Progenitor cell of endocrine pancreas (in vitro differentiated cells): ENCODE data around the gene SLC1A1. TPM values are rescaled to one million over a fixed set of nuclear protein-coding genes. Genes with fewer than 3 reads are reported as not detected.

Experiments
- DNase-seq: peaks from one replicate; pipeline ENCODE4 v3.0.0; 2021; ENCODE audit warnings: low spot score; ENCODE audit not compliant: unreplicated experiment
- H3K27ac Mint-ChIP-seq: 2 replicates; pipeline ENCODE4 v1.8.0; 2021; ENCODE audit warnings: mild to moderate bottlenecking, moderate library complexity, mixed read lengths
- H3K27me3 Mint-ChIP-seq: 2 replicates; pipeline ENCODE4 v1.8.0; 2021; ENCODE audit warnings: mixed read lengths
- H3K36me3 Mint-ChIP-seq: 2 replicates; pipeline ENCODE4 v1.8.0; 2022; ENCODE audit warnings: mixed read lengths; ENCODE audit not compliant: insufficient read depth
- H3K4me1 Mint-ChIP-seq: 2 replicates; pipeline ENCODE4 v1.8.0; 2021; ENCODE audit warnings: low read depth, mixed read lengths
- H3K4me3 Mint-ChIP-seq: 2 replicates; pipeline ENCODE4 v1.8.0; 2021; ENCODE audit warnings: low read depth, mild to moderate bottlenecking, moderate library complexity, mixed read lengths
- H3K9me3 Mint-ChIP-seq: 2 replicates; pipeline ENCODE4 v1.8.0; 2021; ENCODE audit warnings: low read depth, mixed read lengths
- CTCF ChIP-seq: fragments of 200-600 bp; sonication (generic); IDR thresholded peaks from one replicate; pipeline ENCODE4 v1.5.0; 2021; ENCODE audit warnings: antibody characterized with exemption, mild to moderate bottlenecking; ENCODE audit not compliant: unreplicated experiment
- total RNA-seq: library from RNA; stranded (reverse); gene quantifications from 2 replicates; pipeline ENCODE4 v1.2.1, GENCODE V29; 2021

SLC1A1 gene
- total RNA-seq, 1 donor from 2014 or later = 3.8 TPM

GRCh38 chr9:4620881-4621555 is 130.8 kb downstream of the SLC1A1 start:
- Mint-ChIP-seq H3K27me3 (no peaks in the 10 kb centered on the region), H3K36me3 (peaks cover 1% of the 10 kb centered on the region), H3K9me3 (no peaks in the 10 kb centered on the region), H3K4me3 (no peak overlapping the region), H3K27ac (no peak overlapping the region), H3K4me1 (peaks cover 3% of the 10 kb centered on the region)
- no peak for TF ChIP-seq CTCF
- no peak for DNase-seq

GRCh38 chr9:4622016-4622415 is 131.7 kb downstream of the SLC1A1 start:
- Mint-ChIP-seq H3K9me3 (no peaks in the 10 kb centered on the region), H3K4me1 (peaks cover 3% of the 10 kb centered on the region), H3K4me3 (no peak overlapping the region), H3K27me3 (no peaks in the 10 kb centered on the region), H3K27ac (no peak overlapping the region), H3K36me3 (peaks cover 1% of the 10 kb centered on the region)
- DNase-seq = no peak
- no peak for TF ChIP-seq CTCF

GRCh38 chr9:4630836-4631235 is 140.6 kb downstream of the SLC1A1 start:
- no peaks in the 10 kb centered on the region for H3K4me1 Mint-ChIP-seq
- no peak overlapping the region for H3K27ac Mint-ChIP-seq
- H3K27me3 Mint-ChIP-seq = no peaks in the 10 kb centered on the region
- no peak for TF ChIP-seq CTCF
- DNase-seq = no peak
- no peak overlapping the region for H3K4me3 Mint-ChIP-seq
- no peaks in the 10 kb centered on the region for H3K9me3 Mint-ChIP-seq
- H3K36me3 Mint-ChIP-seq = peaks cover 2% of the 10 kb centered on the region

Other genes with a start within 250 kb of the SLC1A1 start
- gene GLIS3, start 190.4 kb upstream of the SLC1A1 start, total RNA-seq = 90.7 and 101 TPM in 2 replicates
- 21.2 and 22.5 TPM in 2 replicates for gene PLPP6, start 171.8 kb downstream of the SLC1A1 start, total RNA-seq
- gene SPATA6L, start 176.0 kb downstream of the SLC1A1 start, total RNA-seq = 7.1 and 7.8 TPM in 2 replicates
- gene CDC37L1, start 189.1 kb downstream of the SLC1A1 start, total RNA-seq = 15.5 and 16.6 TPM in 2 replicates